Endometrial microvascular endothelial cells (primary cell): ENCODE measurements around the gene TNC. TPM values are rescaled to one million over a fixed set of nuclear protein-coding genes. Genes with fewer than 3 reads are reported as not detected.
"Not testable (repeated sequence)": the region's sequence is repeated elsewhere in the genome, so short reads cannot be mapped to it uniquely, and the experiment has no call there.

ENCODE experiments used
- in situ Hi-C: cut with HindIII; loops from 2 replicates; pipeline ENCODE4 v1.10.0; 2017; ENCODE audit warnings: low sequenced_read_pairs, low pct_unique_long_range_greater_than_20kb; ENCODE audit errors: inconsistent ontology term
- total RNA-seq: library from RNA; depleted of rRNA; stranded (reverse); fragments of >200 nt; gene quantifications from one replicate; pipeline ENCODE4 v1.2.3, GENCODE V29; 2015; ENCODE audit errors: inconsistent ontology term

The TNC gene
- total RNA-seq, 1 donor from 2014 or later: 0.37 TPM

DNA sequence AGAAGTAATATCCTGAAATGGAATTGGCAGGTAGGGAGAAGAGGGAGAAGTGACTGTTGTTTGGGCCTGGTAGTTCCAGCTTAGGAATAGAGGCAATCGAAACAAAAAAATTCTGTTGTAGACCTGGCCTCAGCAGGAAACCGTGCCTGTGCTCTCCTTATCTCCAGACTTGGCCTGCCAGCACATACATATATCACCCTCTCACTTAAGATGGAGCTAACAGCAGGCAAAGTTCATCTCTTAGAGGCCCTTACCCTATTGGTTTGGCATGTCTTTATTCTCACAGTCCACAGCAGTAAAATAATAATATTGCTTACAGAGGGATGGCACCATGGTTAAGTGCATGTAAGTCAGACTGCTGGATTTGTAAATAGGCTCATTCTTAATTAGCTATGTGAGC, 19.6 kb upstream of the TNC start:
- in situ Hi-C loops: no loop called here

DNA sequence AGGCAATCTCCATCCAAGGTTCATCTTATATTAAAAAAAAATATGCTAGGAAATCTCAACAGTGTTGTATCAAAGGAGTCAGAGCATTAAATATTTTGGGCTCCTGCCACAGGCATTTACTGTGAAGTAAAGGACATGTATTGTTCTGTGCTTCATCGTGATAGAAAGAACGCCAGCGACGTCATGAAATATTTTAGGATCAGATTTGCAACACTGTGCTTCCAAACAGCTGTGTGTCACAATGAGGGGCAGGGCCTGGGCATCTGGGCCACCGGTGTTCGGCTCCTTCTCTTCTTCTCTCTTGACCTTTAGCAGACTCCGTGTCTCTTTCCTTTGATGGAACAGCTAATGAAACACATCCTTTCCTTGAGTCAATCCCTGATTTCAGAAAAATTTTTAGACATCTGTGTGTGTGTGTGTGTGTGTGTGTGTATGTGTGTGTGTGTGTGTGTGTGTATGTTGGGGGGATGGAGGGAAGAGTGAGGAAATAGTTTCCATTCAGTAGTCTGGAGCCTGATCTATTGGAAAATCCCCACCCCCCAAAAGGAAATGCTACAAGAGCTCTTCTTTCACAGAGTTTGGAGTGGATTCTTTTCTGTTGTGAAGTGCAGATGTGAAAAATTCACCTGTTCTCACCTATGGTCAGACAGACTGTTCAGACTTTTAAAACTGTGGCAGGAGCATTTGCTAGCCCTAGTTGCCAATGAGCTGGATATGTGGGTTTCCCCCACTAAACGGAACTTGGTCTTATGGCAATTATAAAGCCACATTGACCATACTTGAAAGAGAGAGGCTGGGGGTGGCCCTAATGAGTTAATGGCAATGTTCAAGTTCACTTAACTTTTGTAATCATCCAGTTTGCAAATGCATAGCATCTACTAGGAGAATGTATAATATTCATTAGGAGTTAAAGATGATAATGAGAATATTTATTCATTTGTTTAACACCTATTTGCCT, 18.1 kb upstream of the TNC start:
- in situ Hi-C loops: no loop called here

GRCh38 chr9:115134941-115135340, 17.0 kb upstream of the TNC start:
- in situ Hi-C loops: no loop called here

DNA sequence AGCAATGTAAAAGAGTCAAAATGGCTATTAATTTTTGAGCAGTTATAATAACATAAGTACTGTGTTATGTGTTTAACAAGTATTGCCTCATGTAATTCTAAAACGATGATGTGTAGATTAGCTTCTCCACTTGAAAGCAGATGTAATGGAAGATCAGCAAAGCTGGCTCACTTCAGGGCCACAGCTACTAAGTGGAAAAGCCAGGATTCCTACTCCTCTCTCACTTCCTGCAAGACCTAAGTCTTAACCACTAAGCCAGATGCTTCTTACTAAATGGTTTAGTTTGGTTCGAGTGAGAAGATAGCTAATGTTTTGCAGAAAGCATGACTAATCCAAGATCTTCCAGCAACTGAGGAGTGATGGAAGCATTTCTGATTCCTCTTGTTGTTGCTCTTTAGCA, 15.7 kb upstream of the TNC start:
- in situ Hi-C loops: no loop called here

DNA sequence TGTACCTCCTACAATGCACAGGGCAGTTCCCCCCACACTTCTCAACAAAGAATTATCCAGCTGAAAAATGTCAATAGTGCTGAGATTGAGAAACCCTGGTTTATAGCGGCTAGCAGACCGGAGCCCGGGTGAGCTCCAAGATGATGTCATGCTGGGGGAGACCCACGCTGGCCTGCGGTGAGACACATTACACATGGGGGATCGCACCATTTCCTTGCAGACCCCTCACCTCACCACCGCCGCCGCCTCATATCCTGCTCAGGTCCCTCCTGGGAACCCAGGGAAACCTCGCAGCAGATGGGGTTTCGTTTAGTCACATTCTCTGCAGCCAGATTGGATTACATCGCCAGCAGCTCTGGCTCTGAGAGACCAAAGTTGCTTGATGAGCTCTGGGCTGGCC, 14.7 kb upstream of the TNC start:
- in situ Hi-C loops: no loop called here

DNA sequence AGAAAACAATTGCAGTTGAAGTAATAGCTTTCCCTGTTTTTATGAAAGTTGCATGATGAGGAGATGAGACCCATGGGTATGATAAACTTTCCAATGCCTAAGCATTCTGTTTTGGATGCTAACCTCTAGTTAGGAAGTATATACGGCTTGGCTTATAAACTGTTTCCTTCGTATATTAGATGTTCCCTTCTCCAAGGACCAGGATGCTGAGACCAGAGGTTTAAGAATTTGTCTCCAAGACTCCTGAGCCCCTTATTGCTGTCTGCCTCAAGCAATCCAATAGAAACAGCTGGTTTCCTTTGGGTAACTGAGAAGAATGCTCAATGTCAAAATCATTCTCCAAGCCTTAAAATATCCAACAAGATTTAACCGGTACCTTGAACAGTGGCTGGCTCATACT, 12.2 kb upstream of the TNC start:
- in situ Hi-C loops: no loop called here

DNA sequence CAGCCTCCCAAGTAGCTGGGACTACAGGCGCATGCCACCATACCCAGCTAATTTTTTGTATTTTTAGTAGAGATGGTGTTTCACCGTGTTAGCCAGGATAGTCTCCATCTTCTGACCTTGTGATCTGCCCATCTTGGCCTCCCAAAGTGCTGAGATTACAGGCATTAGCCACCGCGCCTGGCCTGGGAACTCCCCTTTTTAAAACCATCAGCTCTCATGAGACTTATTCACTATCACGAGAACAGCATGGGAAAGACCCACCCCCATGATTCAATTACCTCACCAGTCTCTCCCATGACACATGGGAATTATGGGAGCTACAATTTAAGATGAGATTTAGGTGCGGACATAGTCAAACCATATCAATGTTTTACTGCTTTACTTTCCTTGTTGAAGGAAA, 10.8 kb upstream of the TNC start:
- in situ Hi-C loops: not testable (repeated sequence)

DNA sequence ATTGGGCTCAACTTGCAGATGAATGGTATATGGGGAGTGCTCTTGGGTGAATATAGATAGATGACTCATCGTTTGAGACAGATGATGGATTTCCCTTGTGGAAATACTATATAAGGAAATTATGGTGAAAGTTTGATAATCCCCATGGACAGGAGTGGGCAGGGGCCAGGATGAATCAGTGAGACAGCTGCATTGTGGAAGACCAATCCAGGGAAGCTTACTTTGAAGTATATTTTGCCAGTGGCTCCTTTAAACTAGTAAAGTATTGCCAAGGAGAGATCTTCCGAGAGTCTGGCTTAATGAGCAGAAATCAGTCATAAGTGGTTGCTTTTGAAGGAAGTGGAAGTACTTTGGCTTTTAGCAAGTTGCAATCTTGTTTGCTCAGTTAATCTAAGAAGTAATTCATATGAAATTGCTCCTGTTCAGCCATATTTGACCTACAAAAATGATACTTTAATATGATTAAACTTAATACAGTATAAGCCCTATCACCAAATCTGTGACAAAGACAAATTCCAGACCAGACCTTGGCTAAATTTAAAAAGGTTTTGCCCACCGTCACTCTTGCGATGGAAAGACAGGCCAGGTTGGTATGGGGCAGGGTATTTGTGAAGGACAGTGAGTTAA, 9.3 kb upstream of the TNC start:
- in situ Hi-C loops: no loop called here

GRCh38 chr9:115126404-115126803, 8.4 kb upstream of the TNC start:
- in situ Hi-C loops: no loop called here

- in situ Hi-C loops: no loop called here
Observed at GRCh38 chr9:115122937-115123336, 5.0 kb upstream of the TNC start.

DNA sequence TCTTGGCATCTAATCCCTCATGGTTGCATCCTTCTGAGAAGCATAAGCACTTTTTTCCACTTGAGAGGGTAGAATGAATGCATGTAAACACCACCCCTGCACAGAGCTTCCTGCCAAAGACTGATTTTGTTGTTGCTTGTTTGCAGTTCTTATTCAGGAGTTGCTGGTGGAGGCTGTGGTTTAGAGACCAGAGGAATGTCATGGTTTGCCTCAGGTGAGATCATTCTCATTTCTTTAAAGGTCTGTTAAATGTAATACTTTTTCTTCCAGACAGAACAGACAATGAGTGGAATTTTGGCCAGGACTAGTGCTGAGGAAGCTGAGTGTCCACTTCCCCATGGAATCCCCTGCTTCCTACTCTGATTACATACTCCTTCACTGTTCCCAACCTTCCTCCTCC, 3.2 kb upstream of the TNC start:
- in situ Hi-C loops: no loop called here

DNA sequence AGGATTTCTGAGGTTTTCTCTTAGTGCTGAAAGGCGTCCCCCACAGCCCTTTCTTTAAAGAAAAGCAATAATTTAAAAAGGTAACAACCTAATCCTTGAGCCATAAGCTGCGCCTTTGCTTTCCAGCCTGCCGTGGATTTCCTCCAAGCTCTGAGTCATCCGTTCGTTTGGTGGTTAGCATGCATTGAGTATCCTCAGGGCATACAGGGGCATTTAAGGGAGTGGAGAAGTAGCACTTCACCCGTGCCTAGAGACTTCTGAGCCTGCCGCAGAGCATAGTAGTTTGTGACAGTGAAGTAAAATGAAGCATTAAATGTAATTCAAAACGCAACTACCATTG, 892 bp upstream of the TNC start:
- in situ Hi-C loops: no loop called here

DNA sequence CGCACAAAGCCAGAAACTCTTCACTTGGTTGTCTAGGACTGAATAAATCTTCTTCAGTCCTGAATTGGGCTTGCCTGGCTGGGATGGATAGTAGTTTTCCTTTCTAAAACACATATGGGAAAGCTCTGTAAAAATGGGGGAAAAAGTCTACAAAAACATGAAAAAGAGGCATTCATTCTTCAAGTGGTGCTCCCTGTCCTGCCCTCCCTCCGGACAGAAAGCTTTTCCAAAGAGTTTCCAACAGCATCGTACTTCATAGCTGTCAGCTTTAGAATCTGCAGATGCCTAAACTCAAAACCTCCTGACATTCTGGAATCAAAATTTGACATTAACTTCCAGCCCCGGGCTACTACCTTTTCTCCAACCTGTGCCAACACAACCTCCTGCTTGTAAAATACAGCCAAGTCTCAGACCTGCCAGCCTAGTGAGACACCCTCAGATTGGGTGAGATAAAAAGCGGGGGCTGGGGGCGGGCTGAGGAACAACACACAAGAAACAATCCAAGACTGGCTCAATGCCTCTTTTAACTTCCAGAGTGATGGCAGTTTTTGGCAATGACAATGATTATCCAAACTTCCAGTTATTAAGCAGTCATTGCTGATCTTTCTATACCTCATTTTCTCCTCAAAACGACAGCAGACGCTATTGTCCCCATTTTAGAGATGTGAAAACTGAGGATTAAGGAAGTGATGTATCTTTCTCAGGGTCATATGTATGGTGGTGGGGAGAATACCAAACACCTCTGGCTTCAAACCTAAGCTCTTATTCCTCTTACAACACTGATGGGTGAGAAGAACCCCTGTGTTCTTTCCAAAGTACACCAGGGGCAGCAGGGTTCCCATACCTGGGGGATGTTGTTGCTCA, 1.3 kb downstream of the TNC start:
- in situ Hi-C loops: no loop called here

DNA sequence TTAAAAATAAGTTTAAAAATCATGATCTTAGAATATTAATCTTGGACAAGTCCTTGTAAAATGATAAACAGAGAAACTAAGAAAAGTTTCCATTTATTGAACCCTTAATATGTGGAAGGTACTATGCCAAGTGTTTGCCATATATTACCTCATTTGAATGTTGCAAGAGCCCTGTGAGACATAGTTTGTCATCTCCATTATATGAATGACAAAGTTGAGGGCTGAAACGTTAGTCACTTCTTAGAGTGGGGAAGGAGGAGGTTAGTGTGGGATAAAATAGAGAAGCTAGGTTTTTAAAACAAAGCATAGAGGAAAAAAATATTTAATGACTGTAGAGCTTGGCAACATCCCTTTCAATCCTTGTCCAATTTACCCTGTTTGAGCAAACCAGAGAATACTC, 2.0 kb downstream of the TNC start:
- in situ Hi-C loops: no loop called here

DNA sequence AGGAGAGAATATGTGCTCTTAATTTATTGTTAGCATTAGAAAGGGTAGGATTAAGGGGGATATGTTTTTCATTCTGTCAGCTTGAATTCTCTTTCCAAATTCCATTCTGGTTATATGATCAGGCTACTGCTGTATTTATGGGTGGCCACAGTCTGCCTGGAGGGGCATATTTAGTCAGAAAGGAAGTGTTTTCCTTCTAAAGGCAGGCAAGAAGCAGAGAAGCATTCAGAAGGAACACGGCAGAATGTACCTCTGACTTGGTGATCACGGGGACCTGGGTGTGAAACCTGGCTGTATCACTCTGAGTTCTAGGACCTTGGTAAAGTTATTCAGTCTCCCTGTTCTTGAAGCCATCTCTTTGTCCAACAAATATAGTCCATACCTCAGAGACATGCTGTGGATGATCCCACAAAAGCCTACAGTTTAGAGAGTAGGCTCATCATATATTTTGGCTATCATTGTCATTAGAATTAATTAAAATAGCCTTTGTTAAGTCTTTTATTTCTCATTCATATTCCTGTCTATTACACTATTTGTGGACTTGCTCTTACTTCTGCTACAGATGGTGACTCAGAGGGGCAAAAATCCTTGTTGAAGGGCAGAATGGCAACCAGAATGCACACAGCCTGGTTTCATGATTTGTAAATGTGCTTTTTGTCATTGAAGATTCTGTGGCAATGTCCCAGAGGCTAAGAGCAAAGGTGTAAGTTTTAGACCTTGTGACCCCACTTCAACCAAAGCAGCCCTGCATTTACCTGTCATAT, 2.7 kb downstream of the TNC start:
- in situ Hi-C loops: no loop called here

DNA sequence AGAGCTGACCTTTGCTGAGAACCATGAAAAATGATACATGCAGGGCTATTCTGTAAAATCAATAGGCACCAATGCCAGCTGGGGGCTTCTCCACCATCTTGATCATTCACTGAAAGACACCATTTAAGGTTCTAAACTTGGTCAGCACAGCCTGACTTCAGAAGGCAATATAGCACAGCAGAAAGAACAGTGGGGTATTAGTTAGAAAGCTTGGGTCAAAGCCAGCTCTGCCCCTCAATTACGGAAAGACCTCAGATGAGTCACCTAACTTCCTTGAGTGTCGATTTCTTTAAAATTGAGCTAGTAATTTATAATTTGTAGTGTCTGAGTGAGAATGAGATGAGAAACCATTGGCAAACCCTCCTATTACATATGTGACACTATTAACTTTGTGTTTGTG, 3.4 kb downstream of the TNC start:
- in situ Hi-C loops: no loop called here

DNA sequence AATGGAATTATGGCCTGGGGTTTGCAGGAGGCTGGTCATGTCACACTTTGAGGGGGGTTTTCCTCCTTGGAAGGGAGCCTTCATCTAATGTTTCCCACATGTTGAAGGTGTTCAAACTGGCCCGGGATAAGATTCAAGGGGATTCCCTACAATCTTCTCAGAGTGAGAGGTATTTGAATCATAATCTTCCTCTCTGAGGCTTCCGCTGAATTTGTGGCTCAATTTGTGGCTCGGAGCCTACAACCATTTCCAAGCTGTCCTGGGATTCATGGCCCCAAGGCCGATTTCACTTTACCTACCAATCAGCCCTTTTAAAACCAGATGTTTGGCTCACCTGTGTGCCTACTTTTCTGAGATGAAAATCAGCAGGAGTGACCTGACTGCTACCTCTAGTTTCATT, 3.9 kb downstream of the TNC start:
- in situ Hi-C loops: no loop called here

GRCh38 chr9:115111874-115112273, 6.1 kb downstream of the TNC start:
- in situ Hi-C loops: no loop called here

DNA sequence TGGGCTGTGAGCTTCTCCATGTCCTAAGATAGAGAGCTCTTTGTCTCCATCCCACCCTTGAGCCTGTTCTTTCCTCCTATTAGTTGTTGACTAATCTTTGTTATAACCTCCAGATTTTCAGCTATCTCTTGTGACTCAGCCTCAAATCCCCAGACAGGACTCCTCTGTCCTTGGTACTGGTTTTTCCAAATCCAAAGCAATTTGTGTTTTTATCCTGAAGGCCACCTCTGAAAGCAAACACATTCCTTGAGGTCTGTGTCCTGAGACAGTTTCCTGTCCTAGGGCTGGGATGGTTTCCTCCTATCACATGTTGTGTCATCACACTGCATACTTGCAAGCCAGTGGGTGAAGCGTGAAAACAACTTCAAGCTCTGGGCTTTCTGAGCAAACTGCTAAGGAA, 8.5 kb downstream of the TNC start:
- in situ Hi-C loops: no loop called here
